GM11168 (cell line): ENCODE results near the gene SH3BP5.

Source experiments
- in situ Hi-C: fragments of 300-500 bp; cut with MboI; formaldehyde crosslinking; loops from one replicate; pipeline ENCODE4 v1.12.0; 2022; ENCODE audit warnings: low sequenced_read_pairs; ENCODE audit not compliant: unreplicated experiment

Gene SH3BP5

DNA sequence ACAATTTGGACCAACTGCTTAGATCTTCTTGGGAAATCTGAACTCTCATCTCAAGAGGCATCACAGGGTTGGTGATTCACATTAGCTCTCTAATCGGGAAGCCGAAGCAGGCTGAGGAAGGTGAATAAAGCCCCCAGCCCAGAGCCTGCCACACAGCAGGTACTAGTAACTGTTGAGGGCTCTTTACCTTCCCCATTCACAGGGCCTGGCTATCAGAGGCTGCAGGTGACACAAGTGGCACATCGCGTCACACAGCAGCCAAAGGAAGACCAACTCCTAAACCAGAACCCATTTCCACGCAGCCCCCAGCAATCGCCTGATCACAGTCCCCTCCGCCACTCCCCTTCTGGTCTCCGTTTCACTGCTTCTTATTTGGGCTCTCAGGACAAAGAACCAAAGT lies 29.2 kb downstream of the SH3BP5 start:
- in situ Hi-C loops: no loop called here

DNA sequence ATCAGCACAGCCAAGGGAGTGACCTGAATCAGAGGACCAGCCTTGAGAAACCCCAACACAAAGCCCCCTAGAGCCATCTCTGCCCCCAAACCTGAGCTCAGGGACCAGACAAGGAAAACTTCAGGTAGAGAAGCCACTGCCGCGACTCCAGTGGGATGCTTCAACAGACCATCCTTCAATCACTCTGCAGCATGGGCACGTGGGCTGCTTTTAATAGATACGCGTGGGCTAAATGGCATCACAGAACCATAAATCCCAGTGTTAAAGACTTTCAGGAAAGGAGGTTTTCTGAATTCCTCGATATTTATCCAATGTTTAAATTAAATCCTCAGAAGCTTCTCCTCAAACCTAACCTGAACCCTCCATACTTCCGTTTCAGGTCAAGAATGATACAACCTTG lies 30.6 kb downstream of the SH3BP5 start:
- in situ Hi-C loops: no loop called here

DNA sequence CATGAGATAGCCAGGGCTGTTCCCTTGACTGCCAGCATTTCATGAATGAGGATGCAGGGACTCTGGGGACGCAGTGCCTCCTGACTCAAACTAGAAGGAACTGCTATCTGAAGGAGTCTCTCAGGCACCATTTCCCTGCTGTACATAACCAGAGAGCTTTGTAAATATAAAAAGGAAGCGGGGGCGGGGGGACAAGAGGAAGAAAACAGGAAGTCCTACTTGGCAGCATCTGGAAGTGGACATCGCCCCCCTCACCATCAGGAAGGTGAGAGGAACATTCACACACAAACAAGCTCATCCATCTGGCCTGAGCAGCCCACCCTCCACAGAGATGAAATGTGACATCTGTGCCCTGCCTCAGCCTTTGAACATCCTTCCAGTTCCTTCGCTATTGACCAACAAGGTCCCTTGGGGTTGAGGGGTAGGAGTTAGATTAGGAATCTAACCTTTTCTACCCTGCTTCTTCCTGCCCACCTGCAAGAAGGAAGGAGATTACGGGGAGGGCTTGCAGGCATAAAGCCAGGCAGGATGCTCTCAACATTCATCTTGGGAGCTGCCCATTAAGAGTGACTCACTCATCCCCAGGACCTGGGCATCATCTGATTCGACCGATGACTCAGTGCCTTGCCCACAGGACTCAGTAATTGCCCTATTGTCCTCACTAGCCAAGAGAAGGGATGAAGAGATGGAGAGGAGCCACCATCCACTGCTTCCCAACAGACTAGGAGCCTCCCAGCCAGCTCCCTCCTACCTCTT lies 31.9 kb downstream of the SH3BP5 start:
- in situ Hi-C loops: no loop called here

DNA sequence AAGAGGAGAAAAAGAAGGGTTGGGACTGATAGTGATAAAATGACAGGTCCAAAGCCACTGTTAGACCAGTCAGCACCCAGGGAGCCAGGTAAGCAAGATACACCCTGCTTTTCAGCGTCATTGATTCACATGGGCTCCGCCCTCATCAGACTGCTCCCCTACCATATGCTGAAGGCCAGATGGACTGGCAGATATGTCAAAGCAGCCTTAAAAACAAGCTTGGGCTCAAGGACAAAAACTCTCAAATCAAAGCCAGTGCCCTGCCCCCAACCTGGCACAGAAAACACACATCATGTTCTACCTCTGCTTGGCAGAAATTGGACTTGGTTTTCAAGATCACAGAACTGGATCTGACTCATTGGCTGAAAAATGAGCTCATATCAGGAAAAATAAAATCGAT lies 33.4 kb downstream of the SH3BP5 start:
- in situ Hi-C loops: no loop called here

DNA sequence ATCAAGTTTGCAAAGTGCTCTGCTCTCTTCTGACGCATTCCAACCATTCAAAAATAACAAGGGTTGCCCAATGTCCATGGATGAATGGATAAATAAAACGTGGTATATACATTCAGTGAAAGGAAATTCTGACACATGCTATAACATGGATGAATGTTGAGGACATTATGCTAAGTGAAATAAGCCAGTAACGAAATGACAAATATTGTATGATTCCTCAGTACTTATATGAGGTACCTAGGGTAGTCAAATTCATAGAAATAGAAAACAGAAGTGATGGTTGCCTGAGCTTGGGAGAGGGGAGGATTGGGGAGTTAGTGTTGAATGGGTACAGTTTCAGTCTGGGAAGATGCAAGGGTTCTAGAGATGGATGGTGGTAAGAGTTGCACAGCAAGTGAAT lies 33.9 kb downstream of the SH3BP5 start:
- in situ Hi-C loops: no loop called here

DNA sequence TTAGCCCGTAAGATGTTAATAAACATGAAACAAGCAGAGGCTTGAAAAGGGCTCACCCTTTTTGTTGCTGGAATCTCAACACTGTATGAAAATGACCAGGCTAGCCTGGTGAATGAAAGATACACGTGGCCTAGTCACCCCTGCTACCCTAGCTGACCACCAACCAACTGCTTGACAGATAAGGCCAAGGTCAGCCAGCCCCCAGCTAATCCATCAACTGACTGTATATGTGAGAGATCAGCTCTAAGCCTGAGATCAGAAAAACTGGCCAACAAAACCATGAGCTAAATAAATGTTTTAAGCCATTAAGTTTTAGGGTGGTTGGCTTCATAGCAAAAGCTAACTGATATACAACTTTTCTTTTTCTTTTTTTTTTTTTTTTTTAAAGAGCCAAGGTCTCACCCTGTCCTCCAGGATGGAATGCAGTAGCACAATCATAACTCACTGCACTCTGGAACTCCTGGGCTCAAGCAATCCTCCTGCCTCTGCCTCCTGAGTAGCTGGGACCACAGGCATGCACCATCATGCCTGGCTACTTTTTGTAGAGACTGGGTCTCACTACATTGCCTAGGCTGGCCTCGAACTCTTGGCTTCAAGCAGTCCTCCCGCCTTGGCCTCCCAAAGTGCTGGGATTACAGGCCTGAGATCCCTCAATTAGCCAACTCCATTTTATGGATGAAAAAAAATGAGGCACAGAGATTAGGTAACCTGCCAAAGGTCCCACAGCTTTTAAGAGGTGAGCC lies 34.6 kb downstream of the SH3BP5 start:
- in situ Hi-C loops: no loop called here

DNA sequence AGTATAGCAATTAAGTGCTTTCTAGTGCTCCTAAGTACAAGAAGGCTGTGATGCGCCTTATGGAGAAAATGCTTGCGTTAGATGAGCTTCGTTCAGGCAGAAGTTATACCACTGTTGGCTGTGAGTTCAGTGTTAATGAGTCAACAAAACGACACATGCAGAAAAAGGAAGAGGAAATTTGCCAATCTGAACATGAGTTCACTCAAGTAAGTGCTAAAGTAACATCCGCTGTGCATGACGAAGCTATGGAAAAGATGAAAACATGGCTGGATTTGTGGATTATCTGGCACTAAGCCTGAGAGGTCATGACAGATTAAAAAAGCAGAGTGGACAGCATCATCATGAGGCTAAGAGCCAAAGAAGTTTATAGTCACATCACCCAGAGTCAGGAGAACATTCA lies 36.9 kb downstream of the SH3BP5 start:
- in situ Hi-C loops: no loop called here

DNA sequence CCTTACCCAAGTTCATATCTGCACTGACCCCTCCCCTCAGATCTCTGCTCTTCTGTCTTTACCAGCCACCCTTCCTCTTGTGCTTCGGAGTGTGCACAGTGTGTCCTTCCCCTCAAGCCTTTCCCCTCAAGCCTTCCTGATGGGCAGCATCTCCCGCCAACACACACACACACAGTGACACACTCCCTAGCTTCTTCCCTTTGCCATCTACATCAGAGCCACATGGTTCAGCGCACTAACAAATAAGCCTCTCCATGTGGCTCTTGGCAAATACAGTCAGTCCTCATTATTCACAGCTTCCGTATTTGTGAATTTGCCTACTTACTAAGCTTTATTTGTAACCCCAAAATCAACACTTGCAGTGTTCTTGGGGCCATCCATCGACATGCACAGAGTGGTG lies 37.5 kb downstream of the SH3BP5 start:
- in situ Hi-C loops: no loop called here

DNA sequence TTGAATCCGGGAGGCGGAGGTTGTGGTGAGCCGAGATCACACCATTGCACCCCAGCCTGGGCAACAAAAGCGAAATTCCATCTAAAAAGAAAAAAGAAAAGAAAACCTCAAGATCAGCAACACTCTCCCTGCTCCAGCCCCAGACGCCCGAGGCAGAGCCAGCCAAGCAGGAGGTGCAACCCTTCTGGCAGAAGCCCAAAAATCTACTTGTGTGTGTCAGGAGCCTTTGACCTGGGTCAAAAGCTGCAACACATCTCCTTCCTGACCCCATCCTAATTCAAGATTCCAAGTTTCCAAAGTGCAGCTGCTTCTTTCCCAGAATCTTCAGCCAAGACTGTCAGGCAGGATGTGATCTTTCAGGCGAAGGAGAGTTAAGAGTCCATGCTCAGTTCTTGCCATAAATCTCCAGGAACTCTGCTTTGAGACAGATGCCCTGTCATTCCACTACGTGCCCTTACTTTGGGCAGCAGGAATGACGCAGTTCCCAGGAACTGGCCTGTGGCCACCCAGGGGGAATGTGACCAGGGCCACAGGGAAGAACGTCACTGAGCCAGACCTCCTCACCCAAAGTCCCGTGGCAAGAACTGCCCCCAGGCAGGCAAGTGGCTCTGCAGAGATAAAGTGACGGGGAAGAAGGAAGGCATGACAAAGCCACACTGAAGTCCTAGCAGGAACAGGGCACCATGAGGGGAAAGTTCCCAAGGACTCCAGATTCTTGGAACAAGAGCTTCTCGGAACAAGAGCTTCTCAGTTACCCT lies 39.4 kb downstream of the SH3BP5 start:
- in situ Hi-C loops: no loop called here

DNA sequence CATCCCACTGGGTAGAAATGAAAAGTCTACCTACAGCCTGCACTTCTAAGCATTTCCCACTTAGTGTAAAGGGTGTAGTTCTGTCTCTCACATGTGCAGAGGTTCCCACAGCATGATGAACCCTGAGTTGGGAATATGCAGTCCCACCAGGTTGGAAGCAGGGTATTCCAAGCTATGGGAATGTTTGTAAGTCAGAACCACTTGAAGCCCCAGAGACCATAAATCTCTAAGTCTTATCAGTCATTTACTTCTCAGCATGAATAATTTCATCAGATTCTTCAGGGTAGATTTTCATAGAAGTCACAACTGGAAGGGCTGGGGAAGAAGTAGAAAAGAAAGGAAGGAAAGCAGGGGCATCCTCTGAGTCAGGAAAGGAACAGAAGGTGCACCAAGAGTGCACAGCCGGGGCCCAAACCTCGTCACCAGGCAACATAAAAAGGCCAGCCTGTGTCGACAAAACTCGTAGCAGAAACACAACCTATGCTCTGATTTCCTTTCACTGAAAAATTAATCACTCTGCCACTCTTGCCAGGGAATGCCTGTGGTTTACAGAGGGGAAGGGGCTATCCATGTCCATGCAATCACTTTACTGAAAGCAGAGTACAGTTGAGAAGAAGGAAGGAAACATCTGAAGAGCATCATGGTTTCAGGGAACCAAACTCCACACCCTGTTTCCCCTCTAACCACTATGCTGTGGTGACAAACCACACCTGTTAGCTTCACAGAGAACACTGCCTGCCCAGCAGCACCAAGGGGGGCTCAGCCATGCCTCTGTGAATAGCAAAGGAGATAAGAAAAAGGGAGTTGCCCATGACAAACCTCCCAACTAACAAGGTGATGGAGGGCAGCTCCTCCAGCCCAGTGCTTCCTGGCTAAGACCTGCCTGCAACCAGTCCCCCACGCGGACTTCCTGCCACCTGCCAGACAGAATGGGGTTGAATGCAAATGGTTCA lies 40.5 kb downstream of the SH3BP5 start:
- in situ Hi-C loops: no loop called here

DNA sequence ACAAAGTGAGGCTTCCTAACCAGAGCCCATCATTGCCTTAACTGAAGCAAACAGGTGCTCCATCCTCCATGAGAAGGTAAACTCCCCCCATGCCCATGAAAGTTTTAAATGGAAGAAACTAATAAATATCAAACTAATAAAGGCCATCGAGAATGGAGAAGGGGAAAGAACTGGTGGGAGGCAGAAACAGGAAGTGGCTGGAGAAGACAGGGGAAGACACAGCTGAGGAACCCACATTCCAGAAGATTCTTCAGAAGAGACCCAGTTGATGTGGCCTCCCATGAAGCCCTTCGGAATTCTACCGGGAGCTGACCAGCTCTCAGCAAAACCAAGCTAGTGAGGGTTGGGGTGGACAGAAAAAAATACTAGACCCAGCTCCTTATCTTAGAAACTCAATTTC lies 41.6 kb downstream of the SH3BP5 start:
- in situ Hi-C loops: no loop called here

DNA sequence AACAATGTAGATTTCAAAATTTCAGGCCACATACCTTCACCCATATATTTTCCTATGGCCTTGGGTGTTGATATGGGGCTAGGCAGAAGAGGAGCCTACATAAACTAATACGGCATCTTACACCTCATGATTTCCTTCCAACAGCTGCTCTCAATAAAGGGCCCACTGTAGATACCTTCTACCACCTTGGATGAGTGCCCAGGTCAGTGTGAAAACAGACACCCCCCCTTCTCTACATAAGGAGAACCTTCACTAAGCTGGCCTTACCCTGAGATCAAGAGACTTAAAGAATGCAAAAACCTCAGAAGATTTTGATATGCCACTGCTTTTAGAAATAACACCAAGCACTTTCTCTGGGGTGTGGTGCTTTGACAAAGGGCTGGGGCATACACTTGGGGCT lies 42.7 kb downstream of the SH3BP5 start:
- in situ Hi-C loops: no loop called here

DNA sequence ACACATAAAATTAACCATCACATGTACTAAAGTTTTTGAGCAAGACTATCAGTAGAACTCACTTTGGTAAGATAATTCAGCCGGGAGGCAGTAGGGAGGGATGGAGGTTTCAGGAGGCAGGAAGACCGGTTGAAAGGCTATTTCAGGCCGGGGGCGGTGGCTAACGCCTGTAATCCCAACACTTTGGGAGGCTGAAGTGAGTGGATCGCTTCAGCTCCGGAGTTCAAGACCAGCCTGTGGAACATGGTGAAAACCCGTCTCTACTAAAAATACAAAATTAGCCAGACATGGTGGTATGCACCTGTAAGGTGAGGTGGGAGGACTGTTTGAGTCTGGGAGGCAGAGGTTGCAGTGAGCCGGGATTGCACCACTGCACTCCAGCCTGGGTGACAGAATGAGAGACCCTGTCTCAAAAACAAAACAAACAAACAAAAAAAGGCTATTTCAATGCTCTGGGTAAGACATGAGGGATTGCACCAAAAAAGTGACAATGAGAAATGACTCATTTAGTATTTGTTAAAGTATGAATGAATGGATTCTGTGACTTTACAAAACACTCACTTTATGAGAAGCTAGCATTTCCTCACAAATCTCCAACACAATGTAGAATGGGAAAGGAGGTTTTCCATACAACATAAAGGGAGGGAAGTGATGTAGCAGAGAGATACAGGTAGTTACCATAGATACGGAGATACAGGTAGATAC lies 43.9 kb downstream of the SH3BP5 start:
- in situ Hi-C loops: no loop called here

DNA sequence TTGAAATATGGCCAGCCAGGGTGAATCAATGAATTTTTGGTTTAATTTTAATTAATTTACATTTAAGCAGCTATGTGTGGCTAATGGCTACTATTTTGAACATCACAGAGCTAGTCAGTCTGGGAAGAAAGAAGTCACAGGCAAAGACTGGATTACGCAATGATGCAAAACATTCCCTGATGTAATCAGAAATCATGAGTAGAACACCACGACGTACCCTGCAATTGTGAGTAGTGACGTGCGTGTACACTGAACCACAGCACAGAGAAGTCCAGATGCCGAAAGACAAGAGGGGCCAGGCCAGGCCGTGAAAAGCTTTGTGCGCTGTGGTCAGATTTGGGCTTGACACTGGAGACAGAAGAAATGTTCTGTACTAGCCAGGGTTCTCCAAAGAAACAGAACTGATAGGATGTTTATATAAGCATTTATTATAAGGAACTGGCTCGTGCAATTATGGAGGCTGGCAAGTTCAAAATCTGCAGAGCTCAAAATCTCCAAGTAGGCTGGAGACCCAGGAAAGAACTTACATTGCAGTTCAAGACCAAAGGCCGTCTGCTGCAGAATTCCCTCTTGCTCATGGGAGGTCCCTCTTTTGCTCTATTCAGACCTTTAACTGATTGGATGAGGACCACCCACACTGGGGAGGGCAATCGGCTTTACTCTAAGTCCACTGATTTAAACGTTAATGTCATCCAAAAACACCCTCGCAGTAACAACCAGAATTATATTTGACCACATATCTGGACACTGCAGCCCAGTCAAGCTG lies 44.6 kb downstream of the SH3BP5 start:
- in situ Hi-C loops: no loop called here

DNA sequence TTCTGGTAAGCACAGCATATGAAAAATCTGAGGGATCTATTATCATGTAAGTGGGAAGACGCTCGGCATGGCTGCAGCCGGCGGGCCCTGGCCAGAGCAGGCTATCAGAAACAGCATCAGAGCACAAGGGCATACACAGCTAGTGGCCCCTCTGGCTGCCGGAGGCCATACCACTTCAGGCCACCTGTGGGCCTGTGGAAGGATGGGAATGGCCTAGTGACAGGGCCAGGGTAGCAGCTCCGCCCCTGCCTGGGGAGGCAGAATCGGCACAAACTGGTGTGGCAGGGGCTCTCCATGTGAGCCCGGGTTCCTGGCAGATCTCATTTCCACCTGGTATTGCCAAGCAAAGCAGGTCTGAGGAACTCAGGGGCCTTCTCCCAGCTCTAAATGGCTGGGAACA lies 46.4 kb downstream of the SH3BP5 start:
- in situ Hi-C loops: no loop called here

DNA sequence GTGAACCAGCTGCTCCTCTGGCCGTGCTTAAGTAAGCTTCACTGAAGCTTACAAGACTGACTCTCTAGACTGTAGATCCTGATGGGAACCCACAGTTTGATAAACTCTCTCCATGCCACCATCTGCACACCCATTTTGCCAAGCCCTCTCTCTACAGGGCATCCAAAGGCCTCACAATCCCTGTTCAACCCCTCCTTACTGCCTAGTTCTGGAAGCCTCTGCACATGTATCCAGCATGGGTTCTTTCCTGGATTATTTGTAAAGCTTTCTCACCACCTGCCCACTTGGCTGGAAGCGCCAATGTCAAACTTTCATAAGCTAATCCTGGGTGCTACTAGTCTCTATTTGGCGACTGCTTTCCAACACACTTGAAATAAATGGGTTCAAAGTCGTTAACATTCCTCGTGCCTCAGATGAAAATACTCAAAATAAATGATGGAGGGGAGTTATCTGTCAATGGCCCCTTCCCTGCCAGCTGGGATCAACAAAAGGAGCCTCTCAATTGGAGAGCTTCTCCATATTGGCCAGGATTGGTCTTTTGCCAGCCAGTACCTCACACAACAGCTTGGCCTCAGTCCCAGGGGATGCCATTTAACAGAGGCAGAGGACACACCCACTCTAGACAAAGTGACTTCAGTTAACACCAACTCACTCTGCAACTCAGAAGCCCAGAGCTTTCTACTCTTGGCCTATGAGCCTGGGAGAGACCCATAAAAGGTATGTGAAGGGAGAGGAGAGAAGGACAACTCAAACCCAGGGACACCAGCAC lies 48.1 kb downstream of the SH3BP5 start:
- in situ Hi-C loops: no loop called here

DNA sequence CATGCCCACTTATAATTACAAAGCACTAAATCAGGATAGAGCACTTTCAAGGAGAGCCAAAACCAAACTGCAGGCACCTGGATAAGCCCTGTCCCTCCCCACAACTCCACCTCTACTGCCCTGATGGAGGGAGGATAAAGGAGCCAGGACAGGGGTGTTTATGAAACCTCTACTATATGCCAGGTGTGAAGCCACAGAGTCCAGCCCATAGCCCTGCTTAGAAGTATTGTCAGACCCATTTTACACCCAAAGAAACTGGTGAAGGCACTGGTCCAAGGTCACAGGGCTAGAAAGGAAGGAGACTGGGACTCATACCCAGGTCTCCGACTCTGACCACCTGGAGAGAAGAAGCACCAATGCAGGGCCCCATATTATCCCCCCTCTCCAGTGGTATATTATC lies 48.7 kb downstream of the SH3BP5 start:
- in situ Hi-C loops: no loop called here

DNA sequence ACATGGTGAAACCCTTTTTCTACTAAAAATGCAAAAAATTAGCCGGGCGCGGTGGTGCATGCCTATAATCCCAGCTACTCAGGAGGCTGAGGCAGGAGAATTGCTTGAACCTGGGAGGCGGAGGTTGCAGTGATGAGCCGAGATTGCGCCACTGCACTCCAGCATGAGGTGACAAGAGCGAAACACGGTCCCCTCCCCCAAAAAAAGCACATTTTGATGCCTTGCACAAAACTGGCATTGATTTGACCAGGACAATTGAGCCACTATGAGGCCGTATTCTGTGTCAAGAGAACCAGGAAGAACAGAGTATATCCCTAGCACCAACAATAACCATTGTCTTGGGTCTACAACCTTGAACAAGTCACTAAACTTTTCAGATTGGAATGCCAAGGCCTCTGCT lies 50.6 kb downstream of the SH3BP5 start:
- in situ Hi-C loops: no loop called here
